Trophoblast cell (in vitro differentiated cells and primary cell): ENCODE measurements around the gene LRRC57.
"Not testable (repeated sequence)": the region's sequence is repeated elsewhere in the genome, so short reads cannot be mapped to it uniquely, and the experiment has no call there.

Source experiments
- DNase-seq, 2 donors: peaks; one replicate each; pipeline ENCODE4 v3.0.0-alpha.2; 2016
- H2AFZ ChIP-seq: 2 replicates; pipeline ENCODE4 v1.6.1; 2013; ENCODE audit warnings: low read length, moderate library complexity, mild to moderate bottlenecking; ENCODE audit not compliant: insufficient read depth, poor library complexity
- H2AK5ac ChIP-seq: 2 replicates; pipeline ENCODE4 v1.6.1; 2013; ENCODE audit warnings: mild to moderate bottlenecking, low read length
- H2BK120ac ChIP-seq: 2 replicates; pipeline ENCODE4 v1.6.1; 2013; ENCODE audit warnings: low read length, mild to moderate bottlenecking, moderate library complexity; ENCODE audit not compliant: insufficient read depth, poor library complexity
- H2BK12ac ChIP-seq: 2 replicates; pipeline ENCODE4 v1.6.1; 2013; ENCODE audit warnings: mild to moderate bottlenecking, low read length, moderate library complexity
- H2BK5ac ChIP-seq: 2 replicates; pipeline ENCODE4 v1.6.1; 2013; ENCODE audit warnings: low read length, low read depth, moderate library complexity, mild to moderate bottlenecking; ENCODE audit not compliant: poor library complexity
- H3K14ac ChIP-seq: 2 replicates; pipeline ENCODE4 v1.6.1; 2013; ENCODE audit warnings: mild to moderate bottlenecking, low read length
- H3K18ac ChIP-seq: 2 replicates; pipeline ENCODE4 v1.6.1; 2013; ENCODE audit warnings: mild to moderate bottlenecking, low read length
- H3K23ac ChIP-seq: 2 replicates; pipeline ENCODE4 v1.6.1; 2013; ENCODE audit warnings: low read length
- H3K27ac ChIP-seq: 2 replicates; pipeline ENCODE4 v1.5.1; 2013; ENCODE audit warnings: low read depth, mild to moderate bottlenecking, inconsistent platforms, low read length, moderate library complexity
- H3K27me3 ChIP-seq: 2 replicates; pipeline ENCODE4 v1.6.1; 2013; ENCODE audit warnings: inconsistent platforms, mild to moderate bottlenecking, low read length, moderate library complexity; ENCODE audit not compliant: insufficient read depth
- H3K36me3 ChIP-seq, 2 experiments: 1 replicate in 1 of 2; 2 replicates in 1 of 2; pipeline ENCODE4 v1.6.1; 2013; ENCODE audit warnings: low read length in 2 of 2, mild to moderate bottlenecking in 2 of 2, moderate library complexity in 1 of 2; ENCODE audit not compliant: insufficient read depth in 2 of 2, control insufficient read depth in 1 of 2
- H3K4ac ChIP-seq: 2 replicates; pipeline ENCODE4 v1.6.1; 2013; ENCODE audit warnings: low read depth, mild to moderate bottlenecking, low read length, moderate library complexity
- H3K4me1 ChIP-seq, 2 experiments: 1 replicate in 1 of 2; 2 replicates in 1 of 2; pipeline ENCODE4 v1.6.1; 2013; ENCODE audit warnings: low read length in 2 of 2, mild to moderate bottlenecking in 2 of 2, moderate library complexity in 1 of 2; ENCODE audit not compliant: insufficient read depth in 2 of 2, control insufficient read depth in 1 of 2
- H3K4me2 ChIP-seq: 2 replicates; pipeline ENCODE4 v1.6.1; 2013; ENCODE audit warnings: inconsistent platforms, mild to moderate bottlenecking, low read length, moderate library complexity
- H3K4me3 ChIP-seq: 2 replicates; pipeline ENCODE4 v1.5.1; 2013; ENCODE audit warnings: mild to moderate bottlenecking, low read depth, low read length, inconsistent platforms
- H3K79me1 ChIP-seq: one replicate; pipeline ENCODE4 v1.6.1; 2013; ENCODE audit warnings: low read length
- H3K79me2 ChIP-seq: 2 replicates; pipeline ENCODE4 v1.6.1; 2013; ENCODE audit warnings: low read length, mild to moderate bottlenecking; ENCODE audit not compliant: control insufficient read depth, insufficient read depth, poor library complexity
- H3K9ac ChIP-seq: 2 replicates; pipeline ENCODE4 v1.6.1; 2013; ENCODE audit warnings: mild to moderate bottlenecking, low read length
- H3K9me3 ChIP-seq: 2 replicates; pipeline ENCODE4 v1.6.1; 2013; ENCODE audit warnings: low read depth, mild to moderate bottlenecking, control low read depth, inconsistent platforms, low read length; ENCODE audit not compliant: insufficient read depth
- H4K12ac ChIP-seq: 2 replicates; pipeline ENCODE4 v1.6.1; 2013; ENCODE audit warnings: low read depth, mild to moderate bottlenecking, low read length, moderate library complexity
- H4K8ac ChIP-seq: 2 replicates; pipeline ENCODE4 v1.6.1; 2013; ENCODE audit warnings: low read depth, mild to moderate bottlenecking, low read length, moderate library complexity
- H4K91ac ChIP-seq: one replicate; pipeline ENCODE4 v1.6.1; 2013; ENCODE audit warnings: low read depth, mild to moderate bottlenecking, low read length, moderate library complexity
- WGBS: extraction: QIAGEN DNeasy Blood & Tissue Kit; methylation state at CpG from one replicate; pipeline ENCODE4 v1.1.7; 2013; ENCODE audit warnings: missing lambda C conversion rate; ENCODE audit not compliant: insufficient read length, insufficient coverage; ENCODE audit errors: extremely low coverage; 5-methylcytosine and 5-hydroxymethylcytosine counted together

Gene LRRC57

DNA sequence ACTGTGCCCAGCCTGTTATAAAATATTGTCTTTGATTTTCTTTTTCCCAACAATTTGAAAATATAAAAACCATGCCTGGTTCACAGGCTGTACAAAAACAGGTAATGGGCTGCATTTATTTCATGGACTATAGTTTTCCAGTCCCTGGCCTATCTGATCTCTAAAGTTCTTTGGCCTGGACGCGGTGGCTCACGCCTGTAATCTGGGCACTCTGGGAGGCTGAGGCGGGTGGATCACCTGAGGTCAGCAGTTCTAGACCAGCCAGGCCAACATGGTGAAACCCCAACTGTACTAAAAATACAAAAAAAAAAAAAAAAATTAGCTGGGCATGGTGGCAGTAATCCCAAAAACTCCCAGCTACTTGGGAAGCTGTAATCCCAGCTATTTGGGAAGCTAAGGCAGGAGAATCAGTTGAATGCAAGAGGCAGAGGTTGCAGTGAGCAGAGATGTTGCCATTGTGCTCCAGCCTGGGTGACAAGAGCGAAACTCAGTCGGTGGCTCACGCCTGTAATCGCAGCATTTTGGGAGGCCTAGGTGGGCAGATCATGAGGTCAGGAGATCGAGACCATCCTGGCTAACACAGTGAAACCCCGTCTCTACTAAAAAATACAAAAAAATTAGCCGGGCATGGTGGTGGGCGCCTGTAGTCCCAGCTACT is 8.1 kb upstream of the LRRC57 start:
- H2AK5ac ChIP-seq, H3K79me1 ChIP-seq, H3K9me3 ChIP-seq, H3K14ac ChIP-seq, H3K27me3 ChIP-seq, H2BK12ac ChIP-seq, H2BK5ac ChIP-seq, H2BK120ac ChIP-seq, H3K4me1 ChIP-seq, H3K27ac ChIP-seq, H3K4me3 ChIP-seq, H4K8ac ChIP-seq, H4K91ac ChIP-seq, H4K12ac ChIP-seq, H3K4ac ChIP-seq, H3K18ac ChIP-seq, H3K4me2 ChIP-seq, H3K9ac ChIP-seq, H3K23ac ChIP-seq, H2AFZ ChIP-seq, H3K79me2 ChIP-seq, DNase-seq: not testable (repeated sequence)
- no CpG with 5 or more reads among the region's 12 CpGs for WGBS
- peaks cover 7 to 11% of the 10 kb centered on the region in 2 experiments for H3K36me3 ChIP-seq

DNA sequence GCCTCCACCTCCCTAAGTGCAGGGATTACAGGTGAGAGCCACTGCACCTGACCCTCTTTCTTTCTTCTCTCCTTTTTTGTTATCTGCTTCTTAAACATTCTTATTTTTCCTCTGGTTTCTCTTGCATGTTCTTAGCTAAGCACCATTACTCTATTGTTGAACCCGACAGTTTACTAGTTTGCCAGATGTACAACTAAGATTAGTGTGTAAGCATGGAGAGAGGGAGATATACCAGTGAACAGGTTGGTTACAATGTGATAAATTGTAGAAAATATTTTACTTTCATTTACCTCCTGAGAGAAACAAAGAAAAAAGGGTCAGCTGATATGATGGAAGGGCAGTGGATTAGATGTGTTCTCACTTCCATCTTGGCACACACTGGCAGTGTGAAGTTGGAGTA is 5.0 kb upstream of the LRRC57 start:
- no peak overlapping the region for H3K23ac ChIP-seq

DNA sequence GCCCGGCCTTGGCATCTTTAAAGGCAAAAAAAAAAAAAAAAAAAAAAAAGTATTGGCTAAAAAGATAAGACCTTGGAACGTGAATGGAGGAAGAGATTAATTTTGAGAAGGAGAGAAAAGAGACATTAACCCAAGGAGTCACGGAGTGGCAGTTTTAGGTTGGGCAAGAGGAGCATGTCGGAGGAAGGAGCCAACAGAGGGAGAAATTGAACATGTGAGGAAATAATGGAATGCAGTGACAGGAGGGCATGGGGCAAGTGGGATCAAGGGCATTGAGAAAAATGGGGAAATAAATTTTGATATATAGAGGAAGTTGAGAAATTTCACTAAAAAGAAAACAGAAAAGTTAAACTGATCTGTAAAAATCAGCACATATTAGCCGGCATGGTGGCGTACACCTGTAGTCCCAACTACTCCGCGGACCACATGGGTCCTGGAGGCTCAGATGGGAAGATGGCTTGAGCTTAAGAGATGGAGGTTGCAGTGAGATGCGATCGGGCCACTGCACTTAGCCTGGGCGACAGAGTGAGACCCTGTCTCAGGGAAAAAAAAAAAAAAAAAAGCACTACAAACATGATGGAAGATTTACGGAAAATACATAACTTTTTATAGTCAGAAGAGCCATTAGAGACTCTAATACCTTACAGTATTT is 1.3 kb upstream of the LRRC57 start:
- peak overlapping the region; percentile 42 for H3K4me2 ChIP-seq
- H3K9me3 ChIP-seq, result no peaks in the 10 kb centered on the region
- H3K23ac ChIP-seq, result no peak overlapping the region
- no peaks in the 10 kb centered on the region for H3K36me3 ChIP-seq
- no peak overlapping the region for H2AK5ac ChIP-seq
- DNase-seq, result no peak
- H3K4me3 ChIP-seq, result no peak overlapping the region
- peaks cover 0 to 3% of the 10 kb centered on the region in 2 experiments for H3K4me1 ChIP-seq
- H3K18ac ChIP-seq, result no peak overlapping the region
- H3K79me1 ChIP-seq, result peaks cover 9% of the 10 kb centered on the region
- no peaks in the 10 kb centered on the region for H3K27me3 ChIP-seq
- H2BK12ac ChIP-seq, result no peak overlapping the region
- H3K27ac ChIP-seq, result no peak overlapping the region
- peak overlapping the region; percentile 75 for H3K4ac ChIP-seq
- no peak overlapping the region for H2BK120ac ChIP-seq
- no peak overlapping the region for H2AFZ ChIP-seq
- no peak overlapping the region for H3K9ac ChIP-seq
- H4K8ac ChIP-seq, result no peak overlapping the region
- H4K91ac ChIP-seq, result no peak overlapping the region
- no peak overlapping the region for H4K12ac ChIP-seq
- H3K79me2 ChIP-seq, result peaks cover 8% of the 10 kb centered on the region
- WGBS, result 100% methylated on average over 1 of the region's 12 CpGs
- H3K14ac ChIP-seq, result no peak overlapping the region
- no peak overlapping the region for H2BK5ac ChIP-seq

More for the DNA sequence above, 5.0 kb upstream of the LRRC57 start:
- no peak overlapping the region for H4K12ac ChIP-seq
- H2AFZ ChIP-seq, result no peak overlapping the region
- no peak overlapping the region for H4K91ac ChIP-seq
- H3K27me3 ChIP-seq, result no peaks in the 10 kb centered on the region
- no peak overlapping the region for H2BK120ac ChIP-seq
- DNase-seq, result no peak
- no peak overlapping the region for H2BK5ac ChIP-seq
- peaks cover 1% of the 10 kb centered on the region in 2 experiments for H3K36me3 ChIP-seq
- no peak overlapping the region for H3K18ac ChIP-seq
- H3K4me3 ChIP-seq, result no peak overlapping the region
- no peak overlapping the region for H3K27ac ChIP-seq
- peaks cover 3% of the 10 kb centered on the region for H3K79me1 ChIP-seq
- no peak overlapping the region for H4K8ac ChIP-seq
- WGBS, result no CpG with 5 or more reads among the region's 1 CpG
- H3K9me3 ChIP-seq, result no peaks in the 10 kb centered on the region
- peaks cover 3% of the 10 kb centered on the region for H3K79me2 ChIP-seq
- no peak overlapping the region for H3K14ac ChIP-seq
- H3K9ac ChIP-seq, result no peak overlapping the region
- no peak overlapping the region for H3K4ac ChIP-seq
- H2AK5ac ChIP-seq, result no peak overlapping the region
- H3K4me1 ChIP-seq, result no peaks in the 10 kb centered on the region
- H3K4me2 ChIP-seq, result no peak overlapping the region
- H2BK12ac ChIP-seq, result no peak overlapping the region

DNA sequence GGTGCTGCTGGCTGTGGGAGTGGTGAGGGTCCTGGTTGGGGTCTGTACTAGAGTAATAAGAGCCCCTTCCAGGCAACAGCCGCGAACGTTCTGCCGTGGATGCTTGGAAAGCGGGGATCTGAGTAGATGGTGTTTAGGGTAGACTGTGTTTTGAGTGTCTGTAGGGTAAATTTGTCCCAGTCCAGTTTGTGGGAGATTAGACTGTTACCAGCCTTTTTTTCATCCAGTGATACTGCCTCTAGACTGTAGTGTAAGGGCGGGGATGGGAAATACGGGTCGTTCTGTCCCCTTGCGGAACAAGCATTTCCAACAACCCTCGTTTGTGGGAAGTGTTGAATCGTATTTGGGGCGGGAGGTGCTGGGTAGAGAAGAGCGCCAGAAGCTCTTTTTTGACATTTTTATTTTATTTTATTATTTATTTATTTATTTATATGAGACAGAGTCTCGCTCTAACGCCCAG is 469 bp upstream of the LRRC57 start:
- Histone ChIP-seq H3K36me3 (peaks cover 5% of the 10 kb centered on the region in 2 experiments), H4K12ac (peak overlapping the region; percentile 49), H3K4me3 (peak overlapping the region; percentile 89), H3K79me2 (peaks cover 8% of the 10 kb centered on the region), H3K27me3 (no peaks in the 10 kb centered on the region), H3K9me3 (no peaks in the 10 kb centered on the region), H4K8ac (peak overlapping the region; percentile 88), H3K4ac (peak overlapping the region; percentile 59), H3K14ac (peak overlapping the region; percentile 78), H2BK5ac (no peak overlapping the region), H2AK5ac (no peak overlapping the region), H2AFZ (peak overlapping the region; percentile 72), H3K79me1 (peaks cover 9% of the 10 kb centered on the region), H2BK120ac (peak overlapping the region; percentile 16), H3K9ac (peak overlapping the region; percentile 93), H3K4me1 (peaks cover 0 to 3% of the 10 kb centered on the region in 2 experiments), H4K91ac (peak overlapping the region; percentile 67), H2BK12ac (no peak overlapping the region), H3K18ac (peak overlapping the region; percentile 44), H3K27ac (no peak overlapping the region), H3K4me2 (peak overlapping the region; percentile 82), H3K23ac (no peak overlapping the region)
- WGBS, result no CpG with 5 or more reads among the region's 15 CpGs
- peak; percentile 6 to 53 for DNase-seq
